ENCODE measurements around the gene ANKRD63.
A peak's percentile ranks its signal among the peaks of the same experiment; 100 is the strongest.

The ANKRD63 gene

GRCh38 chr15:40313531-40314398, 30.9 kb upstream of the ANKRD63 start:
- DNase-seq: peak; percentile 74 to 90 (median 84)

DNA sequence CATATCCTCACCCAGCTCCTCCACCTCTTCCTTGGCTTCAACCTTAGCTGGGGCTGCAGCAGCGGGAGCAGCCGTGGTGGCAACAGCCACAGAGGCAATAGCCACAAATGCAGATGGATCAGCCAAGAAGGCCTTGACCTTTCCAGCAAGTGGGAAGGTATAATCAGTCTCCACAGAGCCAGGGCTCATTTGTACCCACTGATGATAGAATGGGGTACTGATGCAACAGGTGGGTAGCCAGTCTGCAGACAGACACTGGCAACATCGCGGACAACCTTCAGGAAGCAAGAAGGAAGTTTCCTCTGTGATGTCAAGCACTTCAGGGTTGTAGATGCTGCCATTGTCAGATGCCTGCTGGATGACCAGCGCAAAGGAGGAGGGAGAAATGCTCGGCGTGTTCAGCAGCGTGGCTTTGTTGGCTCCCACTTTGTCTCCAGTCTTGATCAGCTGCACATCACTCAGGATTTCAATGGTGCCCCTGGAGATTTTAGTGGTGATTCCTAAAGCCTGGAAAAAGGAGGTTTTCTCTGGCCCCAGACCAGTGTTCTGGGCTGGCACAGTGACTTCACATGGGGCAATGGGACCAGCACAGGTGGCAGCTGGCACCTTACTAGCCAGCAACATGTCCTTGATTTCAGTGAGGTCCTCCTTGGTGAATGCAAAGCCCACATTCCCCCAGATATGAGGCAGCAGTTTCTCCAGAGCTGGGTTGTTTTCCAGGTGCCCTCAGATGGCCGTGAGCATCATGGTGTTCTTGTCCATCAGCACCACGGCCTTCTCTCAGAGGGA, 29.7 kb upstream of the ANKRD63 start:
- no peak for DNase-seq

DNA sequence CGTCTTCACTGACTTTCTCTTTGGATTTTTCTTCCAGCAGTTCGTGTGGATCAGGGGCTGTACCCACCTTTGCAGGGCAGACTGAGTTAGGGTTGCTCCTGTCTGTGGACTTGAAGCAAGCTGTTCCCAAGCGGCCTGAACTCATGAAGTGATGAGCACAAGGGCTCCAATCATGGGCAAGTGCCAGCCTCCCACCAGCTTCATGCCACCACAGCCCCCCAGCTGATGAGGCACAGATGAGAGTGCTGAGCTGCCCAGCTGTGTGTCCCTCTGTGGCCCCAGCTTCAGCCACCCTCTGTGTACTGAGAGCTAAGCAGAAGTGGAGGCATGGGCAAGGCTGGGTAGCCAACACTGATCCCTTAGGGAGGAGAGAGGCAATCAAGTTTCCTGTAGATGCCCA, 28.1 kb upstream of the ANKRD63 start:
- DNase-seq: no peak

DNA sequence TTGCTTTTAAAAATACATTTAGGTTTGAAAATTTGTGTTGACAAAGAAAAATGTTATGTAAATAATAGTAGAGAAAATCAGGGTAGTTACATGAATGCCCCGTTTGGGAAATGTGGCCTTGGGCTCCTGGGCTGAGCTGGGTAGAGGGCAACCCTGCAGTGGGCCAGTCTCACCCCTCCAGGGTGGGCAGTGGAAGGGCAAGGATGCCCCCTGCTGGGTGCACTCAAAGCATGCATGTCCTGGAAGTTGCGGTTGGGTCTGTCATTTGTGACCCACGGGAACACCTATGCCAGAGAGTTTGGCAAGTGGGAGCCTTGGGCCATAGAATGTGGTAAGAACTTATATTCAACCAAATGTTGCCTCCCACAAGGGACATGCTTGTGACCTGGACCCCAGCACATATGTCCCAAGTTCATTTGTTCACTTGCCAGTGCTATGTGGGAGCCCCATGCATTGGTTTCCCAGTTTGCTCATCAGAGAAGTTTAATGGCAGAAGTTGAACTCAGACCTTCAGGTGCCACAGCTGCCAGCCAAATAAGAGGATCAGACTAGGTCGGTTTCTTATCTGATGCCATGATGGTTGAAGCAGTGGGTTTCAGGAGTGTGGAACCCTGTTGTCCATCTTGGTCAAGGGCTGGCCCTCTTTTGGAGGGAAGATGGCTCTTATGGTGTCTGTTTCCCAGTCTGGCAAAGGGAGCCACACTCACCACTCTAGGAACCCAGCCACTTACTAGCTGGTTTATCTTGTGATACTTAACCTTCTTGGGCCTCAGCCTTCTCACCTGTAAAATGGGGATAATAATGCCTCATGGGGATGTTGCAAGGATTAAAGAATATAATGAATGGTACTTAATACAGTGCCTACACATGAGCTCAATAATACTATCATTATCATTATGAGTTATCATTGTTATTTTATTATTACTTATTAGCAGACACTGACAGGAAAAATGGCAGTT, 27.4 kb upstream of the ANKRD63 start:
- DNase-seq: peak; percentile 74 to 86 (median 82)

GRCh38 chr15:40309344-40309862, 26.5 kb upstream of the ANKRD63 start:
- no peak for DNase-seq

DNA sequence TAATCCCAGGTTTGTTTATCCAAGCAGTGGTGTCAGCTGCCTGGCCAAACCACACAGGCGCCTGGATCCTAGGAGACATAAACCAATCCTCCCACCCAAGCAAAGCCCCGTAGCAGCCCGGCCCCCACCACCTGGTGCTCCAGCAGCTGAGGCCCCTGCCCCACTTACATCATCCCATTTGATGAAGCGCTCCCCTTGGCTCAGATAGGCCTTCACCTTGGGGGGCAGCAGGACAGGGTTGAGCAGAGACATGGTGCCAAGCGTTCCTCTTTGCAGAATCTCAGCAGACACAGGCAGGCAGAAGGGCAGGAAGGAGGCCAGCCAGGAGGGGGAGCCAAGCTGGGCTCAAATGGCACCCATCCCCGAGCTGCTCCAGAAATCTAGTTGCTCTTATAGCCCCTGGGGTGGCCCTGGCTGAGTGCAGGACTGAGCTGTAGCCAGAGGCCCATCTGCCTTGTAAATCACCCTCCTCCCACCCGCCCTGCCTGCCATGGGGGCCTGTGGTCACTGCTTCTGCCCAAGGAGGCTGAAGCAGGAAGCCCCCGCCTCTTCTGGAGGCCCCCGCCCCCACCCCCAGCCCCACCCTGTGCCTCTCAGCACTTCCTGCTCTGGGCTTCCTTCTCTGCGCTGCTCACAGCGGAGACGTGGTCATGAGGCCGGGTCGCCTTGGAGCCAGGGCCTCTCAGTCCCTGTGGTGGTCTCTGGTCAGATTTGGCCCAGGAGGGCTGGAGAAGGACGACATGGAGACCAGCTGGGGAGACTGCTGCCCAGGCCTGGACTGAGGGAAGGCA, 24.8 kb upstream of the ANKRD63 start, which contains the start of gene PLCB2:
Gene PLCB2, minus strand, starts transcription at position 515 of the 791 bp plus-strand sequence. Its CDS starts 263 bp downstream, at position 252.
- peak; percentile 73 to 88 (median 86) for DNase-seq

DNA sequence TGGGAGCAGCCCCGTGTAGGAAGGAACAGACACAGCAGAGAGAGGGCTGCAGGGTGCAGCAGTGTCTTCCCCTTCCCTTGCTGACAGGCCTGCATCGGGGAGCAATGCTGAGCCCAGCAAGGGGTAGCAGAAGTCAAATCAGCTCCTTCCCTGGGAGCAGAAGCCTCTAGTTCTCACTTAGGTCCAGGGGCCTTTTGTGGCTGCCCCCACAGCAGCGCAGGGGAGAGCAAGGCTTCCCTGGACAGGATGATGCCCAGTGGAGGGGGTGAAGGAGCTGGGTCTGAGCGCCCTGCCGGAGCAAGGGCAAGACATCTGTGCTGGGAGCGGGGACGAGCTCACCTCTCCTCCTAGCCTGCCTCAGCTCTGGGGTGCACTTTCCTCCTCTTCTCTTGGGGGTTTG, 24.0 kb upstream of the ANKRD63 start:
- peak in 3 of 4 experiments; percentile 41 to 60 (median 53) for DNase-seq

DNA sequence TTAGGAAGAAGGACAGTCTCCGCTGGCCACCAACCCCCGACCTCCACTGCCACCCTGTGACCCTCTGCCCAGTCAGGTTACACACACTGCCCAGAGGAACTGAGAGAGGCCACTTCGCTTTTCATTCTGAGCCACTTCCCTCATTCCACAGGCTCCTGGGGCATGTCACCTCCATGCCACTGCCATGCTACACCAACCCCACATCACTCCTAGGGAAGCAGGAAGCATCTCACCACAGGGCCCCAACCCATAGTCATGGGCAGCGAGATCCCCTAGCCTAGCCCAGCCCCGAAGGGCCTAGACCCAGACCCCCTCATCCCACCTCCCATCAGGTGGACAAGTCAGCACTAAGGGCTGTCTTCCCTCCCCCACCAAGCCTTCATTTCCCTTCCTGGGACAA, 23.5 kb upstream of the ANKRD63 start:
- peak; percentile 64 to 70 (median 69) for DNase-seq

DNA sequence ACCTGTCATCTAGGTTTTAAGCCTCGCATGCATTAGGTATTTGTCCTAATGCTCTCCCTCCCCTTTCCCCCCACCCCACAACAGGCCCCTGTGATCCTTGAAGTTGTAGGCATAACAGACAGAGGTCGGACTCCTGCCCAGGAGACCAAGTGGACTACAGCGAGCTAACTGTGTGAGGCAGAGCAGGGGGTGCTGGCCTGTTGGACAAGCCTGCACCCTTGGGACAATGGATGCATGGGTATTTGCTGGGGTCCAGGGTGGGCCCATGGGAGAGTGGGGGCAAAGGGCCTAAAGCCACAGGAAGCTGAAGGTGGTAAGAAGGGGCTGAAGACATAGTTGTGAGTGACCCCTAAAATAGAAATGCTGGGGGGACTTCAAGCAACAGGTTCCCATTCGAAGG, 22.4 kb upstream of the ANKRD63 start:
- DNase-seq: no peak

- no peak for DNase-seq
Measured at GRCh38 chr15:40303576-40303975, 20.7 kb upstream of the ANKRD63 start.

GRCh38 chr15:40302981-40303380, 20.1 kb upstream of the ANKRD63 start:
- DNase-seq: no peak

DNA sequence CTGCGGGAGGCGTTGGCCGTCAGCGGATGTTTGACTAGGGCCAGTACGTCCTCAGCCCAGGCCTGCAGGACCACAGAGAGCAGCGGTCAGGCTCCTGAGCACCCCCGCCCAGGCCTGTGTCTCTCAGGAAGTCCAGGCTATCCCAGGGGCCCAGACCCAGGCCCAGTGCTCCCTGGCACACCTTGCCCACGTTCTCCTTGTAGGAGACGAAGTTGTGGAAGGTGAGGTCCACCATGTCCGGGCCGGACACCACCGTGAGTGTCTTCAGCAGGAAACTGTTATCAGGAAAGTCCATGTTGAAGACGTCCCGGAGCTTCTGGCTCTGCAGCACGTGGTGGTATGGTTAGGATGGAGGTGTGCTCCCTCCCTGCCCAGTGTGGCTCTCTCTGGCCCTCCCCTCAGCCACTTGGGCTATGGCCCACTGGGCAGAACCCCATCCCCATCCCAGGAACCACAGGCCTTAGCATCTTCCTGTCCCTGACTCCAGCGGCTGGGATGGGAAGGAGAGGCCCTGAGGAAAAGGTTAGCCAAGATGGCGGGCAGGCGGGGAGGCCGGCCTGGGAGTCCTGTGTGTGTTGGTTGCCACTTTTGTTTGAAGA, 19.5 kb upstream of the ANKRD63 start:
- no peak for DNase-seq

DNA sequence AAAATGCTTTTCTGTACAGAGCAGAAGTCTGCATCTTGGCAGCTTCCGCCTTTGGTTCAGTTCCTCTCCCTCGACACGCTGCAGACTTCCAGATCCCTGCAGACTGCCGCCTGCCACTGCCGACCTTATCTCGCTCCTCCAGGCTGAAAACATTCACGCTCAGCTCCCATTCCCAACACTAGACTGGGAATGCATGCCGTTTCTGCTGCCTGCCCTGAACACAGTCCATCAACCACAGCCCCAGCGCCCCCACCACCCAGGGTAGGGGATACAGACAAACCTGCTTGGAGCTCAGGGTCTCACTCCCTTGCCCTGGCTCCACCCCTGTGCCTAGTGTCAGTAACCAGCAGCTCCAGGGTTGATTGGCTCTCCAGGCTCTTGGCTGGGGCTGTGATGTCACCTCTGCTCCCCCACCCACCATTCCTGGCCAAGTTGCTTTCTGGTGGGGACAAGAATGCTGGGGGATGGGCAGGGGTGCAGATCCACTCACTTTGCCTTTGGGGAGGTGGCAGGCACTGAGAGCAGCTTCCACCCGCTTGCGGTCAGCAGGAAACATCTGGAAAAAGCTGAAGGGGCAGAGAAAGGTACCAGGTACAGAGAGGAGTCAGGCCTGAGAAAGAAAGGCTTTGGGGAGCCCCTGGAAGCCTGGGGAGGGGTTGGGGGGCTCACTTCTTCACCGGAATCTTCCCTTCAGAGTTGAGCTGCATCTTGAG, 18.8 kb upstream of the ANKRD63 start:
- DNase-seq: peak in 3 of 4 experiments; percentile 42 to 60 (median 56)

DNA sequence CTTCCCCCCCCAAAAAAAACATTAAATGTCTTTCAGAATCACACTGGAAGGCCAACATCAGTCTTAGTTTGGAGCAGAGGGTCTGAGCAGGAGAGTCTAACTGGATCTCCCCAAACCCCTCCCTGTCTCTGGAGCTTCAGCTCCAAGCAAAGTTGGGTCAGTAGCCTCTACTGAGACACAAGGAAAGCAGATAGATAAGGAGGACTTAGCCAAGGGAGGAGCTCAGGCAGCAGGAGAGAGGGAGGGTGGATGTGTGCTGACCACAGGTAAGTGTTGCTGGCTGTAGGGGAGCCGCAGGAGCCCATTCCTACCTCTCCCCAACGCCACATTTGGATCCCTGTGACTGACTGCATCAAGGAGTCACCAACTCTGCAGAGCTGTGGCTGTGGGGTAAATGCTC, 17.9 kb upstream of the ANKRD63 start:
- no peak for DNase-seq

GRCh38 chr15:40300367-40300766, 17.5 kb upstream of the ANKRD63 start:
- no peak for DNase-seq

- no peak for DNase-seq
Measured at GRCh38 chr15:40298216-40298935, 15.5 kb upstream of the ANKRD63 start.

GRCh38 chr15:40297356-40297755, 14.5 kb upstream of the ANKRD63 start:
- DNase-seq: no peak

DNA sequence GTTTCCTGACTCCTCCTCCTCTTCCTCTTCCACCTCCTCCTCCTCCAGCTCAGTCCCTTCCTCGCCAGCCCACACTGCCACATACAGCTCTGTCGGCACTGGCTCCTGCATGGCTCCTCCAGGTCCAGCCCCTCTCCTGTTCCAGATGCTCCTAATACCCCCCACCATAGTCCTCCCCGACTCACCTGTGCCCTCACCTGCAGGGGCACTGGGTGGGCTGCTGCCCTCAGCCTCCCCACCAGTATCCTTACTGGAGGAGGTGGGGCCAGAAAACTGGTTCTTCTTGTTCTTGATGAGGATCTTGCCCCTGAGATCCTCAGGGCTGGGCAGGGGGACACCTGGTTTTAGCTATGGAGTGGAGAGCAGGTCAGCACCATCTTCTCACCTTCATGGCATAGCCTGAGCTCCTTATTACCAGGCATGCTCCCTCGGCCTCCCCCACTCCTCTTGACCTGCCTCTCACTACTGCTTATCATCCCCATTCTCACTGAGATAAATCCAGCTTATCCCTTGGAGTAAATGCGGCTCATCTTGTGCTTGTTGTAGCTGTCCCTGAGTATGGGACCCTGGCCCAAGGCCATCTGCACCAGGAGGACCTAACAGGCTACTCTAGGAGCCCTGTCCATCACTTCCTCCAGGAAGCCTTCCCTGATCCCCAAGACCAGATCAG, 13.8 kb upstream of the ANKRD63 start:
- no peak for DNase-seq
